Fibroblast of lung (primary cell): ENCODE data around the gene NBPF6. TPM values are rescaled to one million over a fixed set of nuclear protein-coding genes. Genes with fewer than 3 reads are reported as not detected.

Experiments used
- DNase-seq, 2 donors: peaks; one replicate each; pipeline versions ENCODE4 v3.0.0 to v3.0.0-alpha.2; 2010; ENCODE audit warnings: low read depth in 2 of 2
- H2AFZ ChIP-seq: 2 replicates; pipeline ENCODE4 v1.5.1; 2012; ENCODE audit warnings: low read length, control low read depth, inconsistent platforms
- H3K27ac ChIP-seq: 2 replicates; pipeline ENCODE4 v1.5.1; 2011; ENCODE audit warnings: low read length, control low read depth; ENCODE audit not compliant: insufficient read depth
- H3K27me3 ChIP-seq: 2 replicates; pipeline ENCODE4 v1.5.1; 2011; ENCODE audit warnings: mild to moderate bottlenecking, low read length; ENCODE audit not compliant: control insufficient read depth, insufficient read depth
- H3K36me3 ChIP-seq: 2 replicates; pipeline ENCODE4 v1.5.1; 2011; ENCODE audit warnings: low read length; ENCODE audit not compliant: control insufficient read depth, insufficient read depth
- H3K4me1 ChIP-seq: 2 replicates; pipeline ENCODE4 v1.5.1; 2011; ENCODE audit warnings: low read length; ENCODE audit not compliant: control insufficient read depth, insufficient read depth; ENCODE audit errors: extremely low read depth
- H3K4me2 ChIP-seq: 2 replicates; pipeline ENCODE4 v1.5.1; 2011; ENCODE audit warnings: low read length, control low read depth; ENCODE audit not compliant: insufficient read depth; ENCODE audit errors: extremely low read depth
- H3K4me3 ChIP-seq, 4 experiments: fragments of 200-600 bp in 1 of 4; sonication (generic) in 1 of 4; replicated peaks in 1 of 4; 2 replicates each; pipeline ENCODE4 v1.5.1; 2011 to 2016; ENCODE audit warnings: low read length in 4 of 4, low read depth in 3 of 4, mild to moderate bottlenecking in 3 of 4, control low read depth in 2 of 4, inconsistent platforms in 1 of 4, mixed read lengths in 1 of 4; ENCODE audit not compliant: insufficient read depth in 1 of 4; ENCODE audit errors: control extremely low read depth in 1 of 4
- H3K79me2 ChIP-seq: 2 replicates; pipeline ENCODE4 v1.5.1; 2012; ENCODE audit warnings: mild to moderate bottlenecking, low read length, inconsistent platforms; ENCODE audit not compliant: control insufficient read depth, insufficient read depth
- H3K9ac ChIP-seq: 2 replicates; pipeline ENCODE4 v1.5.1; 2011; ENCODE audit warnings: mild to moderate bottlenecking, low read length, control low read depth; ENCODE audit not compliant: insufficient read depth
- H3K9me3 ChIP-seq: 2 replicates; pipeline ENCODE4 v1.5.1; 2012; ENCODE audit warnings: low read depth, low read length; ENCODE audit not compliant: control insufficient read depth, insufficient read depth
- H4K20me1 ChIP-seq: 2 replicates; pipeline ENCODE4 v1.5.1; 2011; ENCODE audit warnings: low read length; ENCODE audit not compliant: control insufficient read depth, insufficient read depth; ENCODE audit errors: extremely low read depth
- CTCF ChIP-seq, 2 donors: IDR thresholded peaks in 1 of 2; conservative IDR thresholded peaks in 1 of 2; 1 replicate in 1 of 2; 2 replicates in 1 of 2; pipeline ENCODE4 v1.5.1; 2011 to 2012; ENCODE audit warnings: low read length in 2 of 2, control low read depth in 1 of 2, inconsistent platforms in 1 of 2, low read depth in 1 of 2, mild to moderate bottlenecking in 1 of 2
- EZH2 ChIP-seq: IDR thresholded peaks from 2 replicates; pipeline ENCODE4 v1.5.1; 2012; ENCODE audit warnings: low read length, control low read depth, mild to moderate bottlenecking; ENCODE audit errors: missing control alignments
- polyA plus RNA-seq, 2 donors: library from polyadenylated mRNA; depleted of rRNA in 1 of 2; stranded (reverse) in 1 of 2; unstranded in 1 of 2; fragments of >200 nt; gene quantifications; 2 replicates each; pipeline ENCODE4 v1.2.1, GENCODE V29; 2011 to 2012; ENCODE audit warnings: missing spikeins in 1 of 2
- total RNA-seq: library from RNA; depleted of rRNA; stranded (reverse); fragments of >200 nt; gene quantifications from 2 replicates; pipeline ENCODE4 v1.2.1, GENCODE V29; 2014

Gene NBPF6
- total and polyA plus RNA-seq, 2 donors (not counting 1 experiment from before 2014, with no cell fraction given) = 0.03 TPM; not detected in 1

- H3K4me3 ChIP-seq = no peak overlapping the region
- H3K79me2 ChIP-seq = no peaks in the 10 kb centered on the region
- no peak overlapping the region for H3K27ac ChIP-seq
- H3K27me3 ChIP-seq = no peaks in the 10 kb centered on the region
- peaks cover 5% of the 10 kb centered on the region for H3K4me1 ChIP-seq
- TF ChIP-seq CTCF (conservative IDR thresholded peaks at IDR 0.05 in 1 of 2, IDR thresholded peaks at IDR 0.05 in 1 of 2; ENCODE audit: low read depth in 1 of 2, low read length in 2 of 2) = no peak
- no peak for TF ChIP-seq EZH2
- no peaks in the 10 kb centered on the region for H4K20me1 ChIP-seq
- no peak overlapping the region for H3K4me2 ChIP-seq
- H3K36me3 ChIP-seq = no peaks in the 10 kb centered on the region
- H3K9ac ChIP-seq = no peak overlapping the region
- H2AFZ ChIP-seq = no peak overlapping the region
- no peaks in the 10 kb centered on the region for H3K9me3 ChIP-seq
- no peak for DNase-seq
These were observed 52.0 kb downstream of the NBPF6 start for GRCh38 chr1:108502138-108502537.

DNA sequence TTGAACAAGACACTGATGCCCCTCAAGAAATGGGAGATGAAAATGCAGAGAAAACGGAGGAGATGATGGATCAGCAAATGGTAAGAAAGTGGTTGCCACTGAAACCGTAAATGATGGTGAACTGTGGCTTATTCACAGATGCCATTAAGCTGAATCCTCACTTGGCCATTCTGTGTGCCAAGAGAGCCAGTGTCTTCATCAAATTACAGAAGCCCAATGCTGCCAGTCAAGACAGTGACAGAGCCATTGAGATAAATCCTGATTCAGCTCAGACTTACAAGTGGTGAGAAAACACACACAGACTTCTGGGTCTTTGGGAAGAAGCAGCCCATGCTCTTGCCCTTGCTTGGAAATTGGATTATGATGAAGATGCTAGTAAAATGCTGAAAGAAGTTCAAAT, 52.5 kb downstream of the NBPF6 start:
- H3K79me2 ChIP-seq = no peaks in the 10 kb centered on the region
- peak; percentile 7 to 66 for DNase-seq
- no peak overlapping the region for H3K9ac ChIP-seq
- peak overlapping the region; percentile 28 for H3K27ac ChIP-seq
- no peaks in the 10 kb centered on the region for H3K9me3 ChIP-seq
- peaks cover 5% of the 10 kb centered on the region for H3K4me1 ChIP-seq
- no peak overlapping the region for H2AFZ ChIP-seq
- H3K27me3 ChIP-seq = no peaks in the 10 kb centered on the region
- H3K4me2 ChIP-seq = no peak overlapping the region
- TF ChIP-seq EZH2 = no peak
- no peak for TF ChIP-seq CTCF (conservative IDR thresholded peaks at IDR 0.05 in 1 of 2, IDR thresholded peaks at IDR 0.05 in 1 of 2; ENCODE audit: low read depth in 1 of 2, low read length in 2 of 2)
- H3K4me3 ChIP-seq = no peak overlapping the region
- H3K36me3 ChIP-seq = no peaks in the 10 kb centered on the region
- no peaks in the 10 kb centered on the region for H4K20me1 ChIP-seq

DNA sequence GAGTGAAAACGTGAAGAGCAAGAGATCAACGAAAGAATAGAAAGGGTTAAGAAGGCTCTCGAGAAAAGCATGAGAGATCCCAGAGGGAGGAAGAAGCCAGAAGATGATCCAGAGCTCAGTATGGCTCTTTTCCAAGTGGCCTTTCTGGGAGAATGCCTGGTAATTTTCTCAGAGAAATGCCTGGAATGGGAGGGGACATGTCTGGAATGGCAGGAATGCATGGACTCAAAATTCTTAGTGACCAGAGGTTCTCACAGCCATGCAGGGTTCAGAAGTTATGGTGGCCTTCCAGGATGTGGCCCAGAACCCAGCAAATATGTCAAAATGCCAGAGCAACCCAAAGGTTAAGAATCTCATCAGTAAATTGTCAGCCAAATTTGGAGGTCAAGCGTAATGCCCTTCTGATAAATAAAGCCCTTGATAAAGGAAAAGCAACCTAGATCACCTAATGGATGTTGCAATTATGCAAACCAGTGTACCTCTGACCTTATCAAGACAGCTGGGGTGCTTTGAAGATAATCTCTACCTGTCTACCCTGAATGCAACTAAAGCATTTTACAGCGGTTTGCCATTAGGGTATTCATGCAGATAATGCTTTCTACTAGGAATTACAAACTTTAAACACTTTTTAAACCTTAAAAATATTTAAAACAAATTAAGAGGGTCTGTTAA, 53.1 kb downstream of the NBPF6 start:
- Histone ChIP-seq H3K27me3 (no peaks in the 10 kb centered on the region), H3K4me1 (peaks cover 5% of the 10 kb centered on the region), H3K4me2 (no peak overlapping the region), H3K36me3 (no peaks in the 10 kb centered on the region), H3K9ac (no peak overlapping the region), H3K9me3 (no peaks in the 10 kb centered on the region), H2AFZ (no peak overlapping the region), H3K4me3 (no peak overlapping the region), H4K20me1 (no peaks in the 10 kb centered on the region), H3K79me2 (no peaks in the 10 kb centered on the region), H3K27ac (peak overlapping the region; percentile 28)
- DNase-seq = peak; percentile 31 to 90
- TF ChIP-seq CTCF (conservative IDR thresholded peaks at IDR 0.05 in 1 of 2, IDR thresholded peaks at IDR 0.05 in 1 of 2; ENCODE audit: low read depth in 1 of 2, low read length in 2 of 2) = no peak
- no peak for TF ChIP-seq EZH2
